ENCODE data around the gene DAPP1. TPM values are rescaled to one million over a fixed set of nuclear protein-coding genes. Genes with fewer than 3 reads are reported as not detected.

The DAPP1 gene
- total and polyA plus RNA-seq, 2 donors from 2014 or later, result 0.34 to 10.1 TPM

- Histone ChIP-seq H3K27ac (ENCODE audit: low read depth in 2 of 2, low read length in 2 of 2) (no peak overlapping the region), H3K9me3 (ENCODE audit: control insufficient read depth in 2 of 3, insufficient read depth in 1 of 3, low read length in 3 of 3) (no peaks in the 10 kb centered on the region), H3K36me3 (ENCODE audit: control insufficient read depth in 2 of 3, insufficient read depth in 3 of 3, low read length in 3 of 3) (no peaks in the 10 kb centered on the region), H3K27me3 (ENCODE audit: control insufficient read depth, insufficient read depth, low read length) (no peaks in the 10 kb centered on the region), H3K4me3 (ENCODE audit: low read length in 3 of 3) (no peak overlapping the region), H3K9ac (ENCODE audit: low read length in 3 of 3) (no peak overlapping the region), H3K4me1 (ENCODE audit: control insufficient read depth in 2 of 3, insufficient read depth in 2 of 3, low read depth in 1 of 3, low read length in 3 of 3) (peaks cover 0 to 3% (median 0%) of the 10 kb centered on the region in 3 donors)
- FAIRE-seq (no peak), DNase-seq (no peak)
- intact Hi-C loops (cut with DNase I), result no loop called here
- TF ChIP-seq, protein P1, sequence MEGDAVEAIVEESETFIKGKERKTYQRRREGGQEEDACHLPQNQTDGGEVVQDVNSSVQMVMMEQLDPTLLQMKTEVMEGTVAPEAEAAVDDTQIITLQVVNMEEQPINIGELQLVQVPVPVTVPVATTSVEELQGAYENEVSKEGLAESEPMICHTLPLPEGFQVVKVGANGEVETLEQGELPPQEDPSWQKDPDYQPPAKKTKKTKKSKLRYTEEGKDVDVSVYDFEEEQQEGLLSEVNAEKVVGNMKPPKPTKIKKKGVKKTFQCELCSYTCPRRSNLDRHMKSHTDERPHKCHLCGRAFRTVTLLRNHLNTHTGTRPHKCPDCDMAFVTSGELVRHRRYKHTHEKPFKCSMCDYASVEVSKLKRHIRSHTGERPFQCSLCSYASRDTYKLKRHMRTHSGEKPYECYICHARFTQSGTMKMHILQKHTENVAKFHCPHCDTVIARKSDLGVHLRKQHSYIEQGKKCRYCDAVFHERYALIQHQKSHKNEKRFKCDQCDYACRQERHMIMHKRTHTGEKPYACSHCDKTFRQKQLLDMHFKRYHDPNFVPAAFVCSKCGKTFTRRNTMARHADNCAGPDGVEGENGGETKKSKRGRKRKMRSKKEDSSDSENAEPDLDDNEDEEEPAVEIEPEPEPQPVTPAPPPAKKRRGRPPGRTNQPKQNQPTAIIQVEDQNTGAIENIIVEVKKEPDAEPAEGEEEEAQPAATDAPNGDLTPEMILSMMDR (IDR thresholded peaks at IDR 0.05; ENCODE audit: borderline replicate concordance, extremely low read depth, insufficient read depth), result no peak
Observed at GRCh38 chr4:99856166-99856565, 39.5 kb downstream of the DAPP1 start.

GRCh38 chr4:99857307-99857706 lies 40.7 kb downstream of the DAPP1 start:
- Histone ChIP-seq H3K4me1 (ENCODE audit: control insufficient read depth in 2 of 3, insufficient read depth in 2 of 3, low read depth in 1 of 3, low read length in 3 of 3) (peaks cover 0 to 3% (median 0%) of the 10 kb centered on the region in 3 donors), H3K4me3 (ENCODE audit: low read length in 3 of 3) (no peak overlapping the region), H3K27me3 (ENCODE audit: control insufficient read depth, insufficient read depth, low read length) (no peaks in the 10 kb centered on the region), H3K9me3 (ENCODE audit: control insufficient read depth in 2 of 3, insufficient read depth in 1 of 3, low read length in 3 of 3) (no peaks in the 10 kb centered on the region), H3K9ac (ENCODE audit: low read length in 3 of 3) (no peak overlapping the region), H3K36me3 (ENCODE audit: control insufficient read depth in 2 of 3, insufficient read depth in 3 of 3, low read length in 3 of 3) (no peaks in the 10 kb centered on the region), H3K27ac (ENCODE audit: low read depth in 2 of 2, low read length in 2 of 2) (no peak overlapping the region)
- FAIRE-seq (no peak), DNase-seq (no peak)
- TF ChIP-seq, protein P1 (IDR thresholded peaks at IDR 0.05; ENCODE audit: borderline replicate concordance, extremely low read depth, insufficient read depth), result no peak
- intact Hi-C loops (cut with DNase I), result no loop called here

- no peak overlapping the region for H3K27ac ChIP-seq (ENCODE audit: low read depth in 2 of 2, low read length in 2 of 2)
- DNase-seq (no peak), FAIRE-seq (no peak)
- H3K9ac ChIP-seq (ENCODE audit: low read length in 3 of 3), result no peak overlapping the region
- intact Hi-C loops (cut with DNase I), result no loop called here
- TF ChIP-seq, protein P1 (IDR thresholded peaks at IDR 0.05; ENCODE audit: borderline replicate concordance, extremely low read depth, insufficient read depth), result no peak
- H3K9me3 ChIP-seq (ENCODE audit: control insufficient read depth in 2 of 3, insufficient read depth in 1 of 3, low read length in 3 of 3), result no peaks in the 10 kb centered on the region
- H3K36me3 ChIP-seq (ENCODE audit: control insufficient read depth in 2 of 3, insufficient read depth in 3 of 3, low read length in 3 of 3), result no peaks in the 10 kb centered on the region
- no peaks in the 10 kb centered on the region for H3K27me3 ChIP-seq (ENCODE audit: control insufficient read depth, insufficient read depth, low read length)
- H3K4me1 ChIP-seq (ENCODE audit: control insufficient read depth in 2 of 3, insufficient read depth in 2 of 3, low read depth in 1 of 3, low read length in 3 of 3), result peaks cover 0 to 3% (median 0%) of the 10 kb centered on the region in 3 donors
- H3K4me3 ChIP-seq (ENCODE audit: low read length in 3 of 3), result no peak overlapping the region
Observed at GRCh38 chr4:99859618-99860017, 43.0 kb downstream of the DAPP1 start.

DNA sequence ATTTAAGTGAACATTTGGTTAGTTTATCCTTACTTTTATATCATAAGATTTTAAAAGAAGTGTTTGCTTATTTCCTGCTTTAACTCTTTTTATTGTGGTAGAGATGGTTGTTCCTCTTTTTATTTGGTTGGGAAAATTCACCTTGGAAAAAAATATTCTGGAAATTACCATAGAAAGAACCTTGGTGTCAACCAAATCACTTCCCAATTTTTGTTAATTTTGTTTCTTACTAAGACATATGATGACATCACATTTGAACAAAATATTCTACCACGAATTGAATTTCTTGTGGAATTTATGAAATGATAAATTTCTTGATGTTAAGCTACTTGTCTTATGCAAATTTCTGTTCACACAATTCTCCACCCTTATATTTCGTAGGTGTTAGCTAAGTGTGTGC lies 43.9 kb downstream of the DAPP1 start:
- H3K36me3 ChIP-seq (ENCODE audit: control insufficient read depth in 2 of 3, insufficient read depth in 3 of 3, low read length in 3 of 3), result no peaks in the 10 kb centered on the region
- H3K4me1 ChIP-seq (ENCODE audit: control insufficient read depth in 2 of 3, insufficient read depth in 2 of 3, low read depth in 1 of 3, low read length in 3 of 3), result peaks cover 0 to 3% (median 0%) of the 10 kb centered on the region in 3 donors
- H3K4me3 ChIP-seq (ENCODE audit: low read length in 3 of 3), result no peak overlapping the region
- no peak overlapping the region for H3K27ac ChIP-seq (ENCODE audit: low read depth in 2 of 2, low read length in 2 of 2)
- no peak overlapping the region for H3K9ac ChIP-seq (ENCODE audit: low read length in 3 of 3)
- FAIRE-seq (no peak), DNase-seq (no peak)
- no peaks in the 10 kb centered on the region for H3K27me3 ChIP-seq (ENCODE audit: control insufficient read depth, insufficient read depth, low read length)
- intact Hi-C loops (cut with DNase I), result no loop called here
- TF ChIP-seq, protein P1 (IDR thresholded peaks at IDR 0.05; ENCODE audit: borderline replicate concordance, extremely low read depth, insufficient read depth), result no peak
- H3K9me3 ChIP-seq (ENCODE audit: control insufficient read depth in 2 of 3, insufficient read depth in 1 of 3, low read length in 3 of 3), result no peaks in the 10 kb centered on the region
